ENCODE results near the gene MTHFS.

The MTHFS gene

GRCh38 chr15:79824136-79824701 is 72.6 kb downstream of the MTHFS start:
- H3K4me3 ChIP-seq (ENCODE audit: low read depth, low read length), result no peak overlapping the region

GRCh38 chr15:79820820-79821219 is 76.0 kb downstream of the MTHFS start:
- H3K4me3 ChIP-seq (ENCODE audit: low read depth, low read length), result no peak overlapping the region

- no peak overlapping the region for H3K4me3 ChIP-seq (ENCODE audit: low read depth, low read length)
Measured at GRCh38 chr15:79820176-79820575, 76.6 kb downstream of the MTHFS start.

GRCh38 chr15:79816571-79816970 is 80.2 kb downstream of the MTHFS start:
- H3K4me3 ChIP-seq (ENCODE audit: low read depth, low read length), result no peak overlapping the region

- no peak overlapping the region for H3K4me3 ChIP-seq (ENCODE audit: low read depth, low read length)
Measured at GRCh38 chr15:79815468-79815867, 81.3 kb downstream of the MTHFS start.

GRCh38 chr15:79812541-79812940 is 84.3 kb downstream of the MTHFS start:
- no peak overlapping the region for H3K4me3 ChIP-seq (ENCODE audit: low read depth, low read length)

- H3K4me3 ChIP-seq (ENCODE audit: low read depth, low read length), result no peak overlapping the region
Measured at GRCh38 chr15:79811406-79812405, 85.1 kb downstream of the MTHFS start.

GRCh38 chr15:79804838-79805237 is 92.0 kb downstream of the MTHFS start:
- H3K4me3 ChIP-seq (ENCODE audit: low read depth, low read length), result no peak overlapping the region

GRCh38 chr15:79798311-79798710 is 98.5 kb downstream of the MTHFS start:
- H3K4me3 ChIP-seq (ENCODE audit: low read depth, low read length), result no peak overlapping the region
